CD4-positive, alpha-beta T cell treated with Interleukin-2 at 100 ng/mL for 4 hours (primary cell): Measurements from ENCODE around the gene ZNF184.
A peak's percentile ranks its signal among the peaks of the same experiment; 100 is the strongest.

Experiments used
- DNase-seq: peaks from one replicate; pipeline ENCODE4 v3.0.0-alpha.2; 2020; ENCODE audit warnings: low spot score

Gene ZNF184

DNA sequence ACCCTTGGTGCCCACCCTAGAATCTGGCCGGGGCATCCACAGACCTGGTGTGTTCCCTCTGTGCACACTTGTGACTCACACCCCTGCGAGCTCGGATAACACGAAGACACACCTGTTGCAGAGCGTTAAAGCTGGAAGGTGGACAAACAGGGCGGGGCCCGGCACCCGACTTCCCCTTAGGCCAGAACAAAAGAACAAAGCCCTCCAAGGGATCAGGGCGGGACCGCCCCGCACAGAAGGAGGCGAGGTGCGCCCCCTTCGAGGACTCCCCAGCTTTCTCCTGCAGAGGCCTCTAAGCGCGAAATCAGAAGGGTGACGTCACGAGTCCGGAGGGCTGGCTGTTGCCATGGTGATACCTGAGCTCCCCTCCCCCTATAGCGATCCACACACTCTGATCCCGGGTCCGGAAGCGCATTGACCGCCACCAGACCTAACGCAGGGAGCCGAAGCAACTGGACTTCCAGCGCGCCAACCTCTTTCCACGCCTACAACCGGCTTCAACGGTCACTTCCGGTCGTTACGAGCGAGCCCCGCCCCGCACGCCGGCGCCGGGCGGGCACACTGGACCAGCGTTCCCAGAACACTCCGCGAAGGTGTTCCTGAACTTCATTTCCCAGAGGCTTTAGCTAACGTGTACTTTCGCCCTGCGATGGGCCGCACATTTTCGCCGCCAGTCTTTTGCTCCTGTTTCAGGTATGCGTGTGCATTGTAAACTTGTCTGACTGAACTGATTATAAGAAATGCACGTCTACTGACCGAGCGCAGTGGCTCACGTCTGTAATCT lies at the start of gene ZNF184:
ZNF184 (minus strand) TSS at position 489 of the 784 bp plus-strand sequence. CDS start 811 bp downstream, outside the sequence.
- peak; percentile 89 for DNase-seq

- peak; percentile 75 for DNase-seq
Observed at GRCh38 chr6:27518881-27519795, 46.2 kb upstream of the ZNF184 start.

- no peak for DNase-seq
Observed at GRCh38 chr6:27517928-27518787, 45.3 kb upstream of the ZNF184 start.

DNA sequence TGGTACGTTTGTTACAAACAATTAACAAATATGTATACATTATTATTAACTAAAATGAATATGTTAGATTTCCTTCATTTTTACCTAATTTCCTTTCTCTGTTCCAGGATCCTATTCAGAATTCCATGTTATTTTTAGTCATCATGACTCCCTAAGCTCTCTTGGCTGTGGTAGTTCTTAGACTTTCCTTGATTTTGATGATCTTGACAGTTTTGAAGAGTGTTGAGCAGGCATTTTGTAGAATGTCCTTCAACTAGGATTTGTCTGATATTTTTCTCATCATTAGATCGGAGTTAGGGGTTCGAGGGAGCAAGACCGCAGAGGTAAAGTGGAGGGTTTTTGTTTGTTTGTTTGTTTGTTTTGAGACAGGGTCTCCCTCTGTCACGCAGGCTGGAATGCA lies 44.3 kb upstream of the ZNF184 start:
- DNase-seq = no peak

DNA sequence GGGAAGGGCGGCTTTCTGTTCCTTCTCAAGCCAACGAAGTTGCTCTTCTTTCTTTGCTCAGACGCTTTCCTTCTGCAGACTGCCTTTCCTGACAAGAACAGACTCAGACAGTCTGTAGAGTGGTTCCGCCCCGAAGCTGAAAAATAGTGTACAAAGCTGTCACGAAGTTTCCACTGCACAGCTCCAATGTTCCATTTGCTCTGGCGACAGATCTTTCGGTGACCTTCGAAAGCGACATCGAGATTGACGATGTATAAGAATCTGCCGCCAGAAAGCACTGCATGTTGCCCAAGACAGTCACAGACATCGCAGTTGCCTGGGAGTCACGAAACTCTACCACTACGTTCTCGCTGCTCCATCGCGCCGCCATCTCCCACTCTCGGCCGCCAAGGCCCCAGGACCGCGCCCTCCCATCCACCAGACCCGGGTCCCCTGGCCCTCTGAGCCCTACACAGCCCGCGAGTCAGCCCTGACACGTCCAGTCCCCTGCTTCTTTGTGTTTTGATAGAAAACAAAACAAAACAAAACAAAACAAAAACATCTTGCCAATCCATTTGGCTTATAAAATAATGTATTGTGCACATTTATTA lies 42.1 kb upstream of the ZNF184 start:
- no peak for DNase-seq

- DNase-seq = no peak
Observed at GRCh38 chr6:27512525-27512924, 39.6 kb upstream of the ZNF184 start.

DNA sequence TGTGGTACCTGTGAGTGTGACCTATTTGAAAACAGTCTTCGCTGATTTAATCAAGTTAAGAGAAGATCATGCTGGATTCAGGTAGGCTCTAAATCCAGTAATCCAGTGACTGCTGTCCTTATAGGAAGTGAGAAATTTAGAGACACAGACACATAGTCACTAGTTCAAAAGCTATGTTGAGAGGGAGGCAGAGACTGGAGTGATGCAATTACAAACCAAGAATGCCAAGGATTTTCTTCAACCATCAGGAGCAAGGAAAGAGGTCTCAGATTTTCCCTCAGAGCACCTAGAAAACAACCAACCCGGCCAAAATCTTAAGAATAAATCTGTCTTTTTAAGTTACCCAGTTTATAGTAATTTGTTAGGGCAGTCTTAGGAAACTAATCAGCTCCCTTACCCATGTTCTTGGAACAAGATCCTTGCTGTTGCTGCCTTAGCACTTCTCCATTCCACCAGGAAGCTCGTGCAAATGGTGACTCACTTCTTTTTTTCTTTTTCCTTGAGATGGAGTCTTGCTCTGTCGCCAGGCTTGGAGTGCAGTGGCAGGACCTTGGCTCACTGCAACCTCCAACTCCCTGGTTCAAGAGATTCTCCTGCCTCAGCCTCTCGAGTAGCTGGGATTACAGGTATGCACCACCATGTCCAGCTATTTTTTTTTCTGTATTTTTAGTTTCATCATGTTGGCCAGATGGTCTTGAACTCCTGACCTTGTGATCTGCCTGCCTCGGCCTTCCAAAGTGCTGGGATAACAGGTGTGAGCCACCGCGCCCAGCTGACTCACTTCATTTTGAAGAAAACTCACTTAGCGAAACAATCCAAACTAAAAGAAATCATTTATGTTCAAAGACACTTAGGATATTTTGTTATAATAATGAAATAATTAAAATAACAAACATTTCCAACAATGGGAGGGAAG lies 34.4 kb upstream of the ZNF184 start:
- no peak for DNase-seq

- DNase-seq = peak; percentile 50
Observed at GRCh38 chr6:27505209-27506027, 32.5 kb upstream of the ZNF184 start.

DNA sequence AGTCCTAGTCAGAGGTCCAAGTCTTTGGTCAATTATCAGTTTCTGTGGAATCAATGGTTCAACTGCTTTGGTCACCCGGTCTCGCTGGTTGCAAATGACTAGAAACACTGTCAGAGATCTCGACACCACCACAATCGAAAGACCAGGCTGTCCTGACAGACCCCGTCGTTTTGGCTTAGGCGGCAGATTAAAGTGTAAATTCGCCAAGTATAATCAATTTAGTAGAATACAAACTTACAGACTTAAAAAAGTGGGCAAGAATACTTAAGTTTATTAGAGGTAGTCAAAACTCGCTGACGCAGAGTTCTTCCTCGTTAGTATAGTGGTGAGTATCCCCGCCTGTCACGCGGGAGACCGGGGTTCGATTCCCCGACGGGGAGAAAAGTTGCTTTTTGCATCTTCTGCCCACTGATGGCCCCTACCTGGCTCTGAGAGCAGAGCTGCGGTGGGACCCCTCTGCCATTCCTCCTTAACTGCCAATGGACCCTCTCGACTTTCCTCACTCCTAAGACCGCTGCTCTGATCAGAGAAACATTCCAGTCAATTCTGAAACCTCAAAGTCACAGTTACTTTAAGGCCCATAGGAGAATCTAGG lies 30.6 kb upstream of the ZNF184 start:
- DNase-seq = peak; percentile 86

GRCh38 chr6:27502508-27503435 lies 29.9 kb upstream of the ZNF184 start:
- peak; percentile 77 for DNase-seq

- DNase-seq = no peak
Observed at GRCh38 chr6:27501187-27501586, 28.3 kb upstream of the ZNF184 start.

DNA sequence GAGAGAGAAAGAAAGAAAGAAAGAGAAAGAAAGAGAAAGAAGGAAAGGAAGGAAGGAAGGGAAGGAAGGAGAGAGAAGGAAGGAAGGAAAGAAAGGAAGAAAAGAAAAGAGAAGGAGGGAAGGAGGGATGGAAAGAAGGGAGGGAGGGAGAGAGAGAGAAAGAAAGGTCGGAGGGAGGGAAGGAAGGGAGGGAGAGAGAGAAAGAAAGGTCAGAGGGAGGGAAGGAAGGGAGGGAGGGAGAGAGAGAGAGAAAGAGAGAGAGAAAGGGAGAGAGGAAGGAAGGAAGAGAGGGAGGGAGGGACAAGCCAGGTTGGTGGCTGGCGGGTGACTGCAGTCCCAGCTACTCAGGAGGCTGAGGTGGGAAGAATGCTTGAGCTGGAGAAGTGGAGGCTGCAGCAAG lies 27.3 kb upstream of the ZNF184 start:
- DNase-seq = no peak

DNA sequence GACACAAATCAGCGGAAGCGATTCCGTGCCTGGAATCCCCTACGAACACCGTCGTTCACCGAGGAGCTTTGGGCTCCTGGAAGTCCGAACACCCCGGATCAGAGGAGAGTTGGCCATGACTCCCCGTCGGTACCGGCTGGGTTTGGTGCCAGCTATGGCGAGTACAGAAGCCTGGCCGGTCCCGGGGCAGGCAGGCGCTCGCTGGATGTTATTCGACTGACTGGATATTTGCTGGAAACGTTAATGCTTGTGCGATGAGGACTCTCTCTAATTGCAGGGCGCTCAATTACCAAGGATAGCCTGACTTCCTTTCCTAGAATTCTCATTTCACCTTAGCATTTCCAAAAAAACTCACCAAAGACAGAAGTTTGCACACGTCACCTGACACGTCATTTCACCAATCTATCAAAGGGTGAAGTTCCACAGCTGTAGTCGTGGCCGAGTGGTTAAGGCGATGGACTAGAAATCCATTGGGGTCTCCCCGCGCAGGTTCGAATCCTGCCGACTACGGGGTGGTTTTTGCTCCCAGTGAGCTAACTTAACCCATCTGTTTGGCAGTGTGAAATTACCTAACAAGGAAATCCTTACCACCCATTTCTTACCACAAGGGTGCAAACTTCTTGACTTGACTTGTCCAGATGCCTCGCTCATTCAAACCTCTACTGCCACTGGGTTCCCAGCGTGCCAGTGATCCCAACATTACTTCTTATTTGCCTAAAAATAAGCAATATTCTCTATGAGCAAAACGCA lies 22.7 kb upstream of the ZNF184 start:
- DNase-seq = peak; percentile 10

DNA sequence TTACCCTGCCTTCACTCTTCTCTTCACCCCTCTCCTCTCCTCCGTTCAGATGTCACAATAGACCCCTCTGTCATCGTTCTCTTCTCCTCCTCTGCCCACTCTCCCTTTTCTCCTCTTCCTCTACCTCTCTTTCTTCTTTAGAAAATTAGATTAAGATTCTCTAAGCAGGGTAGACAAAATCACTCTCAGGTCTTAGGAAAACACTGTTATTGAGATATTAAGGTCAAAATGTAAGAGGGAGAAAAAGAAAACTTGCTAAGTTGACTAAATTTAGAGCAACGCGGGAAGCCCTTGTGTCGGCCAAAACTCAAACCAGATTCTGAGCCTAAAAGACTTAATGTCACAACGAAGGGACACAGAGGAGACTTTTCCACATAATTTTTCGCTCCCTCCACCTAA lies 22.1 kb upstream of the ZNF184 start:
- DNase-seq = no peak

DNA sequence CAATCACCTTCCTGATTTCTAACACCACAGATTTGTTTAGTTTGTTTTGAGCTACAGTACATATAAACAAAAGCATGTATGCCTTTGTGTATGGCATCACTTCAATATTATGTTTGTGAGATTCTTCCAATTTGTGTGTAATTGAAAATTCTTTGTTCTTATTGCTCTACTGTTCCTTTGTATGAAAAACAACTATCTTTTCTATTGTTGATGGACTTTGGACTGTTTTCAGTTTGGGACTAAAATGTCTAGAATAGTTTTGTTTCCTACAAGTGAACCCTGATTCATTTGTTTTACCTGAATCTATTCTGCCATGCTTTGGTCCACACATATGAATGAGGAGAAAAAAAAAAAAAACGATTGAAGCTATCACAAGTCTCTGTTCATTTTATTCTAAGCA lies 21.2 kb upstream of the ZNF184 start:
- DNase-seq = no peak

DNA sequence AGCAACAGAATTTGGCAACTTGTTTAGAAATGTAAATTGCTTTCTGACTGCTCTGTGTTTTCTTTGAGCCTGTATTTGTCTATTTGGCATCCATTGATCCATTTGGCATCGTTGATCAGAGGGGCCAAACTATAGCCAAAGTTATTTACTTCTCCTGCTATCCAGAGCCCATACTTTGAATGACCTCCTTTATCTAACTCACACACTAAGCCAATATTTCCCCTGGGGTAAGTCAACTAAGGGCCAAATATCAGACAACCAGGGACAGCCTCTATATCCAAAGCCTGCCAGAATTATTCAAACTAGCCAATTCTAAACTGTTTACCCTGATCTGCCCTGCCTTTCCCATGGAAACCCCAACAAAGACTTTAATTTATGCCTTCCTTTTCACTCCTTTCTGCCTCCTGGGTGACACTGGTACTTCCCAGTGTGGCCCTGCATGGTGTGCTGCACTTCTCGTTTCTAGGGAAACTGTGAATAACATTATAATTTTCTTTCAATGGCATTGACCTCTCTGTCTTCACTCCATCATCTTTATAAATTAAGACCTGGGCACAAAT lies 19.8 kb upstream of the ZNF184 start:
- no peak for DNase-seq
